Subcutaneous abdominal adipose tissue (tissue), 5 donors: ENCODE measurements around the gene PSMG4.
A peak's percentile ranks its signal among the peaks of the same experiment; 100 is the strongest.

ENCODE experiments used
- H3K27ac ChIP-seq: one replicate; pipeline ENCODE4 v1.7.0; 2013; ENCODE audit warnings: low read depth, mild to moderate bottlenecking, inconsistent platforms, low read length, moderate library complexity
- H3K27me3 ChIP-seq, 5 donors: one replicate each; pipeline ENCODE4 v1.7.0; 2013; ENCODE audit warnings: low read length in 5 of 5, inconsistent platforms in 1 of 5; ENCODE audit not compliant: control insufficient read depth in 5 of 5, insufficient read depth in 4 of 5
- H3K36me3 ChIP-seq, 5 donors: one replicate each; pipeline ENCODE4 v1.7.0; 2013; ENCODE audit warnings: low read length in 5 of 5; ENCODE audit not compliant: control insufficient read depth in 5 of 5, insufficient read depth in 5 of 5
- H3K4me1 ChIP-seq, 5 donors: one replicate each; pipeline ENCODE4 v1.7.0; 2013; ENCODE audit warnings: low read length in 5 of 5, mild to moderate bottlenecking in 3 of 5, moderate library complexity in 1 of 5; ENCODE audit not compliant: control insufficient read depth in 5 of 5, insufficient read depth in 5 of 5
- H3K4me3 ChIP-seq, 5 donors: one replicate each; pipeline ENCODE4 v1.7.0; 2013; ENCODE audit warnings: low read length in 5 of 5, low read depth in 1 of 5
- H3K9ac ChIP-seq, 5 donors: one replicate each; pipeline ENCODE4 v1.7.0; 2013; ENCODE audit warnings: low read length in 5 of 5, mild to moderate bottlenecking in 4 of 5, moderate library complexity in 3 of 5
- H3K9me3 ChIP-seq, 5 donors: one replicate each; pipeline ENCODE4 v1.7.0; 2013; ENCODE audit warnings: low read length in 5 of 5; ENCODE audit not compliant: control insufficient read depth in 5 of 5
- donor health status: healthy.
- donor health status: healthy.
- donor health status: healthy.
- donor health status: healthy.
- donor health status: healthy.

The PSMG4 gene

DNA sequence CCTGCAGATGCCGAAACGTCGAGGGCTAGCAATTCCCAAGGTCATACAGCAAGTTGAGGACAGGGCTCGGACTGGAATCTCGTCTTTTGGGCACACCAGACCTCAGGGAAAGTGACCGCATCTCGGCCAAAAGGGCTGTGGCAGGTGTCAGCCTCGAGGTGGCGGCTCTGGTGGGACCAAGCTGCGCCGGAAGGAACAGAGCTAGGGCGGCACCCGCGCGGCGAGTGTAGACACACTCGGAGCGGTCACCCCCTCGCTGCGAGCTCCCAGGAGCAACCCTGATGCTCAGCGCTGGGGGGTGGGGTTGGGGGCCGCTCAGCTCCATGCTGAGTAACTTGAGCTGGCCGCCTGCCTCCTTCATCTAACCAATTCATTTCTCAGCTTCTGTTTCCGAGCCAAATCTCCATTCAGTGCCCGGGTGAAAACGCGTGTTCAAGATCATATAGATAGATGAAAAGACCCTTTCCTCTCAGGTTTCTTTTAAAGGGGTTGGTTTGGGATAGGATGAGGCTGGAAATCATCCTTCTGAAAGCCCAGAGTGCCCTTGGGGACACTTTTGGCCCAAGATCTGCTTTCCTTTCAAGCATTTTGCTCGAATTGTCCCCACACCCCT lies 29.1 kb upstream of the PSMG4 start:
- H3K27ac ChIP-seq = no peak overlapping the region
- peaks cover 1 to 63% (median 55%) of the 10 kb centered on the region in 5 donors for H3K4me1 ChIP-seq
- no peaks in the 10 kb centered on the region for H3K36me3 ChIP-seq
- no peak overlapping the region for H3K9ac ChIP-seq
- no peaks in the 10 kb centered on the region for H3K9me3 ChIP-seq
- H3K27me3 ChIP-seq = peaks cover 15 to 46% (median 42%) of the 10 kb centered on the region in 5 donors
- peak overlapping the region in 3 of 5 donors; percentile 14 to 53 (median 17) for H3K4me3 ChIP-seq

DNA sequence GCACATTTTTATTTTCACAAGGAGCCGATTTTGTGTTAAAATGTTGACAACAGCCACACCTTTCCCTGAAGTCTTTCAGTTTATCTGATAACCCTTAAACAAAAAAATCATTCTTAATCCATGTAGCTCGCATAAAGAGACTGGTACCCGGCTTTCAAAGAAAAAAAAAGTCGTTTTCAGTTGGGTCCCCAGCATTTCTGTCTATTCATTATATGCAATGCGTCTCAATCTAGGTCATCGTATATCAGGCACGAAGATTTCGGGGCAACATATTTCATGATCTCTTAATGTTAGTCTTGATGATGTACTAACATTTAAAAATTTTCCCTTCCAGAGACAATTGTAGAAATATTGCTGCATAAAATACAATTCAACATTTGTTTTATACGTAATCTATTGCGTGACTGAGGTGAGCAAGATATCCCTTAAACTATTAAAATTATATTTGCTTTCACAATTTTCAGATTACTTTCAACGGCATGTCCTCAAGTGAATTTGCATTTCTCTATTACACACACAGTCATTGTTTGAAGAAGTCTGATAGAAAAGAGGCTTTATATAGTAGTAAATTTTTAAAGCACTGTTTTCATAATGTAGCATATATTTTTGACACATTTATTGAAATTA lies 28.4 kb upstream of the PSMG4 start:
- H3K9me3 ChIP-seq = no peaks in the 10 kb centered on the region
- peaks cover 1 to 63% (median 55%) of the 10 kb centered on the region in 5 donors for H3K4me1 ChIP-seq
- H3K27ac ChIP-seq = no peak overlapping the region
- peak overlapping the region in 1 of 5 donors; percentile 85 for H3K4me3 ChIP-seq
- no peak overlapping the region for H3K9ac ChIP-seq
- no peaks in the 10 kb centered on the region for H3K36me3 ChIP-seq
- H3K27me3 ChIP-seq = peaks cover 15 to 46% (median 42%) of the 10 kb centered on the region in 5 donors

DNA sequence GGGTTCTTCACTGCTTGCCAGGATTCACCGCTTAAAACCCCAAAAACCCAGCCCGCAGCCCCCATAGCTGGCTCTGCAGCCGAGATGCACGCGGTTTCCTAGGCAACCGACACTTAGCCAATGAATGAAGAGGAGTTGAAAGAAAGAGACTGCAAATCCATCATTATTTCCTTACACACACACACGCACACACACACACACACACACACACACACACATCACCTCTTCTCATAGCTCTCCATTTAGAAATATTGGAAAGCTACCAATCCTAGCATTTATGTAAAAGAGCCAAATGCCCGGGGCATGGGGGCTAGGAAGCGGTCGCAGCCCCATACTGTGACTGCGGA lies 27.9 kb upstream of the PSMG4 start:
- Histone ChIP-seq H3K36me3 (no peaks in the 10 kb centered on the region), H3K27ac (peak overlapping the region; percentile 13), H3K9me3 (no peaks in the 10 kb centered on the region), H3K9ac (peak overlapping the region in 3 of 5 donors; percentile 46 to 68 (median 66)), H3K27me3 (peaks cover 15 to 46% (median 42%) of the 10 kb centered on the region in 5 donors), H3K4me1 (peaks cover 1 to 63% (median 55%) of the 10 kb centered on the region in 5 donors), H3K4me3 (peak overlapping the region; percentile 77 to 86 (median 84))

DNA sequence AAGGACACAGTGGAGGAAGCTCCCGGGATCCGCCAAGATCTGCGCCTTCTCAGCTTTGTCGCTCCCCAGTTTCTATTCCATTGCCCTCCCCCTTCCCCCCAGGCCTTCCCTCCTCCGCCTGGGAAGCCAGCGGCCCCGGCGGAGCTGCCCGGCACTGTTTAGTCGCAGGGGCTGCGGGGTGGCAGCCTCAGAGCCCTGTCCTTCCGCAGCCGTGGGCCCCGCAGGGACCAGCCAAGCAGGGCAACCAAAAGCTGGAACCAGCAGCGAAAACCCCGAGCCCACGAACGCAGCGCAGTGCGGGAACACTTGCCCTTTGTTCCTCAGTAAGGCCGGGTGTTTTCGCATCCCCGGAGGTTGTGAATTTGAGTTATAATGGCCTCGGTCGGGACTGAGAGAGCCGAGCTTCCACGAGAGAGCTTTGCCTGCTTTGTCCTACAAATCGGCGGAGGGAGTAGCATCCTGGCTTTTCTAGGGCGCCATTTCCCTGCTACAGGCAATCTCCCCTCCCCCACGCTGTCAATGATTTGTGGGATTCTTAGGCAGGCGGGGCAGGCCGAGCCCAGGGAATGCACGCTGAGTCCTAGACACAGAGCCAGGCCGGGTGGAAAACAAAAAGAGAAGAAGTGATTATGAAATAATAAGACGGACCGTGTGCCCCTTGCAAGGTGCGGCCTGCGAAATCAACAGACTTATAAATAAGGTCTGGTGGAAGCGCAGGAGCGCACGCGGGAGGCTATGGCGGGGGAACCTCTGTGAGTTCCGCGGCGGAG lies 27.3 kb upstream of the PSMG4 start:
- peak overlapping the region; percentile 13 for H3K27ac ChIP-seq
- H3K4me1 ChIP-seq = peaks cover 1 to 61% (median 53%) of the 10 kb centered on the region in 5 donors
- peaks cover 15 to 46% (median 41%) of the 10 kb centered on the region in 5 donors for H3K27me3 ChIP-seq
- peak overlapping the region; percentile 77 to 86 (median 84) for H3K4me3 ChIP-seq
- peak overlapping the region in 4 of 5 donors; percentile 46 to 68 (median 60) for H3K9ac ChIP-seq
- H3K36me3 ChIP-seq = no peaks in the 10 kb centered on the region
- no peaks in the 10 kb centered on the region for H3K9me3 ChIP-seq

DNA sequence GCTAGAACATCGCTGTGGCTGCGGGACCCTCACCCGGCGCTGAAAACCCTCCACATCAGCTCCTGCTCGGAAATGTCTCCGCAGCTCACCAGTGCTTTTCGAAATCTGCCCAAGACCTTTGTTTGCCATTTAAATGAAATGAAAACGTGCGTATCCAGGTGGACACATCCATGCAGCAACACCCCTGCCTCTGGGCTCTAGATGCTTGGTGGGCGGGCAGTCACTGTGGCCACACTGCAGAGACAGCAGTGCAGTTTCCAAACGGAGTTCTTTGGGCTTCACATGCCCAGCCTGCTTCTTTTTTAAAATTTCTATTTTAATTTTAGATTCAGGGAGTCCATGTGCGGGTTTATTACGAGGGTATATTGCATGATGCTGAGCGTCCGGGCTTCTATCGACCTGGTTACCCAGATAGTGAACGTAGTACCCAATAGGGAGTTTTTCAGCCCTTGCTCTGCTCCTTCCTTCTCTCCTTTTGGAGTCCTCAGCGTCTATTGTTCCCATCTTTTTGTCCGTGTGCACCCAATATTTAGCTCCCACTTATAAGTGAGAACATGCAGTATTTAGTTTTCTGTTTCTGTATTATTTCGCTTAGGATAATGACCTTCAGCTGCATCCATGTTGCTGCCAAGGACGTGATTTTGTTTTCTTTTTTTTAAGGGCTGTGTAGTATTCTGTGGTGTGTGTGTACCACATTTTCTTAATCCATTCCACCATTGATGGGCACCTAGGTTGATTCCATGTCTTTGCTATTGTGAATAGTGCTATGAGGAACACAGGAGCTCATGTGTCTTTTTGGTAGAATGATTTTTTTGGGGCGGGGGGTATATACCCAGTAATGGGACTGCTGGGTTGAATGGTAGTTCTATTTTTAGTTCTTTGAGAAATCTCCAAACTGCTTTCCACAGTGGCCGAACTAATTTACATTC lies 26.5 kb upstream of the PSMG4 start:
- H3K27me3 ChIP-seq = peaks cover 12 to 37% (median 33%) of the 10 kb centered on the region in 5 donors
- peak overlapping the region; percentile 77 to 86 (median 84) for H3K4me3 ChIP-seq
- H3K27ac ChIP-seq = peak overlapping the region; percentile 13
- H3K9ac ChIP-seq = peak overlapping the region in 4 of 5 donors; percentile 26 to 68 (median 56)
- no peaks in the 10 kb centered on the region for H3K36me3 ChIP-seq
- H3K4me1 ChIP-seq = peaks cover 1 to 52% (median 45%) of the 10 kb centered on the region in 5 donors
- no peaks in the 10 kb centered on the region for H3K9me3 ChIP-seq

DNA sequence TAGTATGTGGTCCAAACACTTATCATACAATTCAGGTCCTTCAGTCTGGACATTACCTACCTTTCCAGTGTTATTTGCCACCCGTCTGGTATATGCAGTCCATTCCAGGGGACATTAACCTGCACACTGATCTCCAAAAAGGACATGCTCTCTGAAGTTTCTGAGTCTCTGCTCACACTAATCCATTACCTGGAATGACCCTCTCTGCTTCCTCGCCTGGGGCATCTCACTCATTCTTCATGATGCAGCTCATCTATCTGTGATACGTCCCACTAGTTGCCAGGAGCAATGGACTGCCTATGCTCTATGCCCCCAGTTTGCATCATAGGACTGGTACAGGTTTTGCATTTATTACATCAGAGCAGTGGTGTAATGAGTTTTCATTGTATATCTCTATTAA lies 25.4 kb upstream of the PSMG4 start:
- peaks cover 1 to 50% (median 35%) of the 10 kb centered on the region in 5 donors for H3K4me1 ChIP-seq
- H3K4me3 ChIP-seq = no peak overlapping the region
- no peak overlapping the region for H3K27ac ChIP-seq
- no peaks in the 10 kb centered on the region for H3K9me3 ChIP-seq
- H3K9ac ChIP-seq = no peak overlapping the region
- H3K36me3 ChIP-seq = no peaks in the 10 kb centered on the region
- H3K27me3 ChIP-seq = peaks cover 7 to 28% (median 24%) of the 10 kb centered on the region in 5 donors

DNA sequence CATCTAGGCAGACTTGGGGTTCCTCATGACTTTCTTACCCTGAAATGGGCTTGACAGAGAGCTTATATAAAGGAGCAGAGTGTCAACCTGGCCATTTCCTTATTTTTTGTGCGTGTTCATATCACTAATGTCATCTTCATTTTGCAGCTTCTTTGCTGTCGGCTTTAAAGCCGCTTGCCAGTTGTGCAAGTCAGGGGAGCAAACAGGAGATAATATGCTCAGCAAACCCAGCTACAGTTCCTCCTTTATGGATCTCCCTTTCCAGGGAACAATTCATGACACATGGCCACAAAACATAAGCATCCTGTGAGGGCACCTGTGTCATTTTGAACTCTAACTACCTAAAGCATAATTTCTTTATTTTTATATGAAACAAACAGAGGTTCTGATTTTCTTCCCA lies 24.8 kb upstream of the PSMG4 start:
- no peaks in the 10 kb centered on the region for H3K9me3 ChIP-seq
- peaks cover 1 to 45% (median 31%) of the 10 kb centered on the region in 5 donors for H3K4me1 ChIP-seq
- H3K27ac ChIP-seq = no peak overlapping the region
- H3K27me3 ChIP-seq = peaks cover 7 to 24% (median 20%) of the 10 kb centered on the region in 5 donors
- H3K9ac ChIP-seq = no peak overlapping the region
- H3K36me3 ChIP-seq = no peaks in the 10 kb centered on the region
- no peak overlapping the region for H3K4me3 ChIP-seq

DNA sequence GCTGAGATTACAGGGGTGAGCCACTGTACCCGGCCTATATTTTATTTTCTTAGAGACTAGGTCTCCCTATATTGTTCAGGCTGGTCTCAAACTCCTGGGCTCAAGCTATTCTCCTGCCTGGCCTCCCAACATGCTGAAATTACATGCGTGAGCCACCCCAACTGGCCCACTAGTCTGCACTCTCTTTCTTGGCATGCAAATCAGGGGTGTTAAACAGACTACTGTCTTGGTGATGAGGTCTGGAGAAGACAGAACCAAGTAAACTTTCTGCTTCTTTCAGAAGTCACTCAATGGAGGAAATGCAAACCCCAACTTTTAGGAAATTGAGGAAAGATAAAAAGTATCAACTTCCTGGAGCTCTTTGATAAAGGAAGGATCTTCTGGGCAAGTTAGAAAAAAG lies 23.3 kb upstream of the PSMG4 start:
- no peak overlapping the region for H3K9ac ChIP-seq
- peaks cover 1 to 31% (median 17%) of the 10 kb centered on the region in 5 donors for H3K4me1 ChIP-seq
- H3K27me3 ChIP-seq = peaks cover 0 to 8% (median 7%) of the 10 kb centered on the region in 5 donors
- H3K36me3 ChIP-seq = no peaks in the 10 kb centered on the region
- H3K9me3 ChIP-seq = no peaks in the 10 kb centered on the region
- H3K27ac ChIP-seq = no peak overlapping the region
- H3K4me3 ChIP-seq = no peak overlapping the region

DNA sequence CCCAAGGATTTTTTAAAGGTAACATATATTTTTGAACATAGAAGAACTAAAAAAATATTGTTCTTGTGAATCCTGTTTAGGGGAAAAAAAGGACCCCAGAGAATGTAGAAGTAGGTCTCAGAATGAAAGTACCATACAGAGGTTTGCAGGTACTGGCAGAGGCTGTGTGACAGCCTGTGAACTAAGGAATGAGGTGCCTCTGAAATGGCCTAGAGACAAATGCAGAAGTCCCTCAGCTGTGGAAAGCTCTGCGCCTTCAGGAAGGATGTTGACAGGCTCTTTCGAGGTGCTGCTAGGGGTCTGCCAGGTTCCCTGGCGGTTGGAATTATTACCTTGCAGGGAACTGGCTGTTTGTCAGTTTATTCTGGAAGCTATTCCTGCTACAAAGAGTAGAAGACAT lies 22.7 kb upstream of the PSMG4 start:
- peaks cover 1 to 26% (median 13%) of the 10 kb centered on the region in 5 donors for H3K4me1 ChIP-seq
- no peak overlapping the region for H3K4me3 ChIP-seq
- H3K9ac ChIP-seq = no peak overlapping the region
- no peaks in the 10 kb centered on the region for H3K36me3 ChIP-seq
- H3K27ac ChIP-seq = no peak overlapping the region
- H3K27me3 ChIP-seq = peaks cover 0 to 7% (median 3%) of the 10 kb centered on the region in 5 donors
- no peaks in the 10 kb centered on the region for H3K9me3 ChIP-seq
